Measurements from ENCODE around the gene TMEM184A. TPM values are rescaled to one million over a fixed set of nuclear protein-coding genes. Genes with fewer than 3 reads are reported as not detected.

TMEM184A gene
- total and polyA plus RNA-seq, 10 of the 15 experiments (the other 5 are each of a cell fraction or from before 2014, with no cell fraction given), result 0.04 to 0.15 TPM; not detected in 8

DNA sequence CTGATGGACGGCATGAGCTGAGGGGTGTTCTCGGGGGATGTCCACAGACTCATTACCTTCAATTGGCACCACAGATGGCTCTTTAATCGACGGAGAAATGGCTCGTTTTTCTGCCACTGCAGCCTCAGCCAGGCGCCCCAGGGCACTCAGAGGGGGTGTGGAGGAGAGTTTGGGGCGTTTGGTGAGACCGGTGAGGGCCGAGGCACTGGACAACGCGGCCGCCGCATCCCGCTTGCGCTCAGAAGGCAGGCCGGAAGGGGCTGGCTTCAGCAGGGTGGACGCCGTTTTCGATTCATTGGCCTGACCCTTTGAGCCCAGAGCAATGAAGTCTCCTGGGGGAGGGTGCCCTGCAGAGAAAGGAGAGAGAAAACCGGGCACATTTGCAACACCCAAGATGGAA lies 53.2 kb downstream of the TMEM184A start:
- ChIA-PET CTCF (no interaction called here), POLR2A (interaction anchor here (1.0 kb wide), 1 partner anchor 32 kb away, joined by 3 read pairs; no protein-coding TSS in a partner anchor), RAD21 (ENCODE audit: unreplicated experiment) (no interaction called here), SMC1A (ENCODE audit: uncharacterized antibody, unreplicated experiment) (no interaction called here)
- peaks cover 0 to 6% of the 10 kb centered on the region in 2 experiments; a peak in 2 of 4 replicates for H3K36me3 ChIP-seq (ENCODE audit: control insufficient read depth in 2 of 2, insufficient read depth in 2 of 2, low read length in 1 of 2)
- no peak overlapping the region for H2AFZ ChIP-seq (ENCODE audit: control insufficient read depth, low read depth, low read length)
- no peaks in the 10 kb centered on the region for H3K27me3 ChIP-seq (replicated peaks in 1 of 2; ENCODE audit: control insufficient read depth in 2 of 2, insufficient read depth in 2 of 2, low read length in 1 of 2)
- H3K4me2 ChIP-seq (ENCODE audit: control insufficient read depth, insufficient read depth), result peak overlapping the region; percentile 95
- H3K79me2 ChIP-seq (ENCODE audit: control insufficient read depth, insufficient read depth, low read length), result peaks cover 18% of the 10 kb centered on the region
- no TSS peak for BruUV-seq (replicated peaks)
- intact Hi-C loops (cut with micrococcal nuclease; ENCODE audit: unreplicated experiment) (loop anchor here (5.0 kb wide), 1 partner anchor 64 kb away; no protein-coding TSS in a partner anchor), in situ Hi-C loops (cut with MboI) (no loop called here)
- DNase-seq (ENCODE audit: low read depth, low spot score) (no peak), FAIRE-seq (no peak), ATAC-seq (no peak)
- no peak overlapping the region for H3K27ac ChIP-seq (ENCODE audit: control insufficient read depth, insufficient read depth)
- H3K4me1 ChIP-seq (ENCODE audit: control insufficient read depth, insufficient read depth, low read length), result peaks cover 26% of the 10 kb centered on the region
- no peaks in the 10 kb centered on the region; the same call in 1 of the 2 replicates for H4K20me1 ChIP-seq (ENCODE audit: control insufficient read depth, insufficient read depth)
- 73% methylated on average over 20 of the region's 20 CpGs for WGBS (ENCODE audit: insufficient coverage, insufficient replicate concordance, low lambda C conversion rate, missing lambda C conversion rate)
- no peak for TF ChIP-seq NFYA (IDR thresholded peaks at IDR 0.05; ENCODE audit: borderline replicate concordance, low read depth, low read length)
- TF ChIP-seq PML (IDR thresholded peaks at IDR 0.05; ENCODE audit: low read length), result no peak
- no peak for TF ChIP-seq ZBTB40 (IDR thresholded peaks at IDR 0.05; ENCODE audit: borderline replicate concordance)
- TF ChIP-seq NR2C2 (IDR thresholded peaks at IDR 0.05; ENCODE audit: borderline replicate concordance, control insufficient read depth, insufficient read length, low read depth), result no peak
- no peak for TF ChIP-seq RELB (IDR thresholded peaks at IDR 0.05; ENCODE audit: low read depth)
- peak overlapping the region; percentile 82 for H3K4me3 ChIP-seq
- H3K9ac ChIP-seq (ENCODE audit: control insufficient read depth, insufficient read depth, low read length), result peak overlapping the region; percentile 75; the same call in 1 of the 2 replicates
- H3K9me3 ChIP-seq (replicated peaks; ENCODE audit: control insufficient read depth, insufficient read depth, low read length), result no peaks in the 10 kb centered on the region

Data from GM12878 (cell line).